ENCODE data around the gene VEGFB.

- TF ChIP-seq EZH2 (IDR thresholded peaks at IDR 0.05) (no peak), CTCF (IDR thresholded peaks at IDR 0.05) (no peak)
Measured at GRCh38 chr11:64281957-64282770, 47.8 kb downstream of the VEGFB start.
